ENCODE data around the gene PAQR5. TPM values are rescaled to one million over a fixed set of nuclear protein-coding genes. Genes with fewer than 3 reads are reported as not detected.

Gene PAQR5
- total RNA-seq, 1 experiment from 2014 or later: 9.4 TPM

DNA sequence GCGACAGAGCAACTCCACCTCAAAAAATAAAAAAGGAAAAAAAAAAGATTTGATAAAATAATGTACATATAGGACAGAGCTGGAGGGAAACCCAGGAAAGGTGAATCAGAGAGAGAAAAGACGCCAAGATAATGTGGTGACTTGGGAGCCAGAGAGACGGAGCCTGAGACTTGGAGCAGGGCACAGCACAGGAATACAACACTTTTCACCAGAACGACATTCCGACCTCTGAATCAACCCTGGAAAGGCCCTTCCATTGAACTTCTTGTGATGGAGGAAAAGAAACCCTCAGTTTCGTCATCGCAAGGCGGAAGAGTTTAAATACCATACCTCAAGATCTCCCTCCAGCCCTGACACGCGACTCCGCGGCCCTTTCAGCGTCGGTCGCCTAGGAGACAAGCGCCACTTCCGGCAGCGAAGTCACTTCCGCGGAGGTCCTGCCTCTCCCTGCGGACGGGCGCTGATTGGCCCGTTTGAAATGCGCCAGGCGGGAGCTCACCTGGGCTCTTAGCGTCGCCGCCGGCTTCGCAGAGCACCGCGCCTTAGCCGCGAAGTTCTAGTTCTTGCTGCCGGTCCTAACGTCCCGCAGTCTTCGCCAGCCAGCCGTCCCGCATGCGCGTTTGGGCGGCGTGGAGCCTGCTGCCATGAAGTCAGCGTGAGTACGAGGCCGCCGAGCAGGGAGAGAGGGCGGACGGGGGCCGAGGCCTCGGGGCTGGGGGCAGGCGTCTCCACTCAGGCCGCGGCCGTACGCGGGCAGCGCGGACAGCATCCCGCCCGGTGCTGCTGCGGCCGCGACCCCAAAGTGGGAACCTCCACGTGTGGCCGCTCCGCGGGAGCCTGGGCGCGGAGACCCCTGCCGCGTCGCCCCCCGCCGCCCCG lies 115.3 kb downstream of the PAQR5 start, which contains the start of gene KIF23 (continued):
- TF ChIP-seq, protein P1, sequence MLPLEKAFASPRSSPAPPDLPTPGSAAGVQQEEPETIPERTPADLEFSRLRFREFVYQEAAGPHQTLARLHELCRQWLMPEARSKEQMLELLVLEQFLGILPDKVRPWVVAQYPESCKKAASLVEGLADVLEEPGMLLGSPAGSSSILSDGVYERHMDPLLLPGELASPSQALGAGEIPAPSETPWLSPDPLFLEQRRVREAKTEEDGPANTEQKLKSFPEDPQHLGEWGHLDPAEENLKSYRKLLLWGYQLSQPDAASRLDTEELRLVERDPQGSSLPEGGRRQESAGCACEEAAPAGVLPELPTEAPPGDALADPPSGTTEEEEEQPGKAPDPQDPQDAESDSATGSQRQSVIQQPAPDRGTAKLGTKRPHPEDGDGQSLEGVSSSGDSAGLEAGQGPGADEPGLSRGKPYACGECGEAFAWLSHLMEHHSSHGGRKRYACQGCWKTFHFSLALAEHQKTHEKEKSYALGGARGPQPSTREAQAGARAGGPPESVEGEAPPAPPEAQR (CRISPR knock-in tag; IDR thresholded peaks at IDR 0.05): no peak
- TF ChIP-seq, protein P2, sequence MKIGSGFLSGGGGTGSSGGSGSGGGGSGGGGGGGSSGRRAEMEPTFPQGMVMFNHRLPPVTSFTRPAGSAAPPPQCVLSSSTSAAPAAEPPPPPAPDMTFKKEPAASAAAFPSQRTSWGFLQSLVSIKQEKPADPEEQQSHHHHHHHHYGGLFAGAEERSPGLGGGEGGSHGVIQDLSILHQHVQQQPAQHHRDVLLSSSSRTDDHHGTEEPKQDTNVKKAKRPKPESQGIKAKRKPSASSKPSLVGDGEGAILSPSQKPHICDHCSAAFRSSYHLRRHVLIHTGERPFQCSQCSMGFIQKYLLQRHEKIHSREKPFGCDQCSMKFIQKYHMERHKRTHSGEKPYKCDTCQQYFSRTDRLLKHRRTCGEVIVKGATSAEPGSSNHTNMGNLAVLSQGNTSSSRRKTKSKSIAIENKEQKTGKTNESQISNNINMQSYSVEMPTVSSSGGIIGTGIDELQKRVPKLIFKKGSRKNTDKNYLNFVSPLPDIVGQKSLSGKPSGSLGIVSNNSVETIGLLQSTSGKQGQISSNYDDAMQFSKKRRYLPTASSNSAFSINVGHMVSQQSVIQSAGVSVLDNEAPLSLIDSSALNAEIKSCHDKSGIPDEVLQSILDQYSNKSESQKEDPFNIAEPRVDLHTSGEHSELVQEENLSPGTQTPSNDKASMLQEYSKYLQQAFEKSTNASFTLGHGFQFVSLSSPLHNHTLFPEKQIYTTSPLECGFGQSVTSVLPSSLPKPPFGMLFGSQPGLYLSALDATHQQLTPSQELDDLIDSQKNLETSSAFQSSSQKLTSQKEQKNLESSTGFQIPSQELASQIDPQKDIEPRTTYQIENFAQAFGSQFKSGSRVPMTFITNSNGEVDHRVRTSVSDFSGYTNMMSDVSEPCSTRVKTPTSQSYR (CRISPR knock-in tag; IDR thresholded peaks at IDR 0.05): peak; percentile 86
- no peak for TF ChIP-seq JUN (CRISPR knock-in tag; IDR thresholded peaks at IDR 0.05)
- TF ChIP-seq, protein P3, sequence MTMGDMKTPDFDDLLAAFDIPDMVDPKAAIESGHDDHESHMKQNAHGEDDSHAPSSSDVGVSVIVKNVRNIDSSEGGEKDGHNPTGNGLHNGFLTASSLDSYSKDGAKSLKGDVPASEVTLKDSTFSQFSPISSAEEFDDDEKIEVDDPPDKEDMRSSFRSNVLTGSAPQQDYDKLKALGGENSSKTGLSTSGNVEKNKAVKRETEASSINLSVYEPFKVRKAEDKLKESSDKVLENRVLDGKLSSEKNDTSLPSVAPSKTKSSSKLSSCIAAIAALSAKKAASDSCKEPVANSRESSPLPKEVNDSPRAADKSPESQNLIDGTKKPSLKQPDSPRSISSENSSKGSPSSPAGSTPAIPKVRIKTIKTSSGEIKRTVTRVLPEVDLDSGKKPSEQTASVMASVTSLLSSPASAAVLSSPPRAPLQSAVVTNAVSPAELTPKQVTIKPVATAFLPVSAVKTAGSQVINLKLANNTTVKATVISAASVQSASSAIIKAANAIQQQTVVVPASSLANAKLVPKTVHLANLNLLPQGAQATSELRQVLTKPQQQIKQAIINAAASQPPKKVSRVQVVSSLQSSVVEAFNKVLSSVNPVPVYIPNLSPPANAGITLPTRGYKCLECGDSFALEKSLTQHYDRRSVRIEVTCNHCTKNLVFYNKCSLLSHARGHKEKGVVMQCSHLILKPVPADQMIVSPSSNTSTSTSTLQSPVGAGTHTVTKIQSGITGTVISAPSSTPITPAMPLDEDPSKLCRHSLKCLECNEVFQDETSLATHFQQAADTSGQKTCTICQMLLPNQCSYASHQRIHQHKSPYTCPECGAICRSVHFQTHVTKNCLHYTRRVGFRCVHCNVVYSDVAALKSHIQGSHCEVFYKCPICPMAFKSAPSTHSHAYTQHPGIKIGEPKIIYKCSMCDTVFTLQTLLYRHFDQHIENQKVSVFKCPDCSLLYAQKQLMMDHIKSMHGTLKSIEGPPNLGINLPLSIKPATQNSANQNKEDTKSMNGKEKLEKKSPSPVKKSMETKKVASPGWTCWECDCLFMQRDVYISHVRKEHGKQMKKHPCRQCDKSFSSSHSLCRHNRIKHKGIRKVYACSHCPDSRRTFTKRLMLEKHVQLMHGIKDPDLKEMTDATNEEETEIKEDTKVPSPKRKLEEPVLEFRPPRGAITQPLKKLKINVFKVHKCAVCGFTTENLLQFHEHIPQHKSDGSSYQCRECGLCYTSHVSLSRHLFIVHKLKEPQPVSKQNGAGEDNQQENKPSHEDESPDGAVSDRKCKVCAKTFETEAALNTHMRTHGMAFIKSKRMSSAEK (CRISPR knock-in tag; IDR thresholded peaks at IDR 0.05; ENCODE audit: borderline replicate concordance): no peak

DNA sequence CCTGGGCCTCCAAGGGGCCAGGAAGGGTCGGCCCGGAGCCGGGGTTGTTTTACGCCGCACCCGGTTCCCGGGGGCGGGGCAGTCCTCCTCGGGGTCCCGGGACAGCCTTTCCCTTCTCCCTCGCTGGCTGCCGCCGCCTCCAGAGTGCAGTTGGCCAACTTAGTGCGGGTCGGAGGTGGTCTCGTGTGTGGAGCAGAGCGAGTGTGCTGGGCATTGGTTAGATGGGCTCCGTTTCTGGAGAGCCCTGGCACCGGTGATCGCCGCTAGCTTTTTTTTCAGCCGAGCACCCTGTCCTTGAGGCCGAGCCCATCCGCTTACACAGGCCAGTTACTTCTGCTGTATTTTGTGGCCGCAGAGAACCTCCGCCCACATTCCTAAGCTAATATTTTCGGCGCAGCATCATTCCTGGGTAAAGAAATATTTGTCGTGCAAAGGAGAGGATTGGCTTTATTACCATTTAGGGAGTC lies 116.0 kb downstream of the PAQR5 start:
- Mint-ChIP-seq H3K27ac (0 out of 2 replicates have a peak overlapping the region, but pooled peaks have one; percentile 66), H3K4me1 (peaks cover 17% of the 10 kb centered on the region), H3K36me3 (peaks cover 24% of the 10 kb centered on the region), H3K4me3 (peak overlapping the region; percentile 91), H3K27me3 (ENCODE audit: low read depth) (no peaks in the 10 kb centered on the region; the same call in 1 of the 2 replicates), H3K9me3 (no peaks in the 10 kb centered on the region)
- ChIA-PET POLR2A (interaction anchor here (0.9 to 1.3 kb wide), 2 partner anchors 39 to 48 kb away, joined by 3 to 8 read pairs; no protein-coding TSS in a partner anchor), CTCF (interaction anchor here (0.8 to 2.8 kb wide), 10 partner anchors 20 to 383 kb away, joined by 3 to 21 read pairs (median 4); no protein-coding TSS in a partner anchor)
- ATAC-seq: peak; percentile 49
- peak; percentile 52 for DNase-seq (ENCODE audit: low spot score)
- no peak for TF ChIP-seq ATF1 (CRISPR knock-in tag; IDR thresholded peaks at IDR 0.05)
- TF ChIP-seq, protein P3 (CRISPR knock-in tag; IDR thresholded peaks at IDR 0.05; ENCODE audit: borderline replicate concordance): no peak
- peak; percentile 0; the same call in 1 of the 2 replicates for TF ChIP-seq TEAD4 (CRISPR knock-in tag; IDR thresholded peaks at IDR 0.05)
- TF ChIP-seq, protein P4, sequence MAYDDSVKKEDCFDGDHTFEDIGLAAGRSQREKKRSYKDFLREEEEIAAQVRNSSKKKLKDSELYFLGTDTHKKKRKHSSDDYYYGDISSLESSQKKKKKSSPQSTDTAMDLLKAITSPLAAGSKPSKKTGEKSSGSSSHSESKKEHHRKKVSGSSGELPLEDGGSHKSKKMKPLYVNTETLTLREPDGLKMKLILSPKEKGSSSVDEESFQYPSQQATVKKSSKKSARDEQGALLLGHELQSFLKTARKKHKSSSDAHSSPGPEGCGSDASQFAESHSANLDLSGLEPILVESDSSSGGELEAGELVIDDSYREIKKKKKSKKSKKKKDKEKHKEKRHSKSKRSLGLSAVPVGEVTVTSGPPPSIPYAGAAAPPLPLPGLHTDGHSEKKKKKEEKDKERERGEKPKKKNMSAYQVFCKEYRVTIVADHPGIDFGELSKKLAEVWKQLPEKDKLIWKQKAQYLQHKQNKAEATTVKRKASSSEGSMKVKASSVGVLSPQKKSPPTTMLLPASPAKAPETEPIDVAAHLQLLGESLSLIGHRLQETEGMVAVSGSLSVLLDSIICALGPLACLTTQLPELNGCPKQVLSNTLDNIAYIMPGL (CRISPR knock-in tag; IDR thresholded peaks at IDR 0.05): 0 out of 2 replicates have a peak, but pooled peaks have one; percentile 0
- no peak for TF ChIP-seq NFATC4 (CRISPR knock-in tag; IDR thresholded peaks at IDR 0.05)
- TF ChIP-seq ZNF671 (CRISPR knock-in tag; IDR thresholded peaks at IDR 0.05): no peak
- TF ChIP-seq, protein P5, sequence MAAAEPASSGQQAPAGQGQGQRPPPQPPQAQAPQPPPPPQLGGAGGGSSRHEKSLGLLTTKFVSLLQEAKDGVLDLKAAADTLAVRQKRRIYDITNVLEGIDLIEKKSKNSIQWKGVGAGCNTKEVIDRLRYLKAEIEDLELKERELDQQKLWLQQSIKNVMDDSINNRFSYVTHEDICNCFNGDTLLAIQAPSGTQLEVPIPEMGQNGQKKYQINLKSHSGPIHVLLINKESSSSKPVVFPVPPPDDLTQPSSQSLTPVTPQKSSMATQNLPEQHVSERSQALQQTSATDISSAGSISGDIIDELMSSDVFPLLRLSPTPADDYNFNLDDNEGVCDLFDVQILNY (CRISPR knock-in tag; IDR thresholded peaks at IDR 0.05): no peak
- TF ChIP-seq MXD4 (CRISPR knock-in tag; IDR thresholded peaks at IDR 0.05; ENCODE audit: borderline replicate concordance): no peak
- TF ChIP-seq SMAD4 (CRISPR knock-in tag; IDR thresholded peaks at IDR 0.05): 0 out of 2 replicates have a peak, but pooled peaks have one; percentile 2
- no peak for TF ChIP-seq ETV6 (CRISPR knock-in tag; IDR thresholded peaks at IDR 0.05)
- TF ChIP-seq IRF2 (CRISPR knock-in tag; IDR thresholded peaks at IDR 0.05; ENCODE audit: borderline replicate concordance, low read depth): no peak
- peak; percentile 3; the same call in 1 of the 2 replicates for TF ChIP-seq TCF7 (CRISPR knock-in tag; IDR thresholded peaks at IDR 0.05; ENCODE audit: low read depth)
- TF ChIP-seq, protein P6, sequence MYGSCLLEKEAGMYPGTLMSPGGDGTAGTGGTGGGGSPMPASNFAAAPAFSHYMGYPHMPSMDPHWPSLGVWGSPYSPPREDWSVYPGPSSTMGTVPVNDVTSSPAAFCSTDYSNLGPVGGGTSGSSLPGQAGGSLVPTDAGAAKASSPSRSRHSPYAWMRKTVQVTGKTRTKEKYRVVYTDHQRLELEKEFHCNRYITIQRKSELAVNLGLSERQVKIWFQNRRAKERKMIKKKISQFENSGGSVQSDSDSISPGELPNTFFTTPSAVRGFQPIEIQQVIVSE (CRISPR knock-in tag; IDR thresholded peaks at IDR 0.05; ENCODE audit: borderline replicate concordance): no peak
- TF ChIP-seq CREB1 (CRISPR knock-in tag; IDR thresholded peaks at IDR 0.05): no peak; the same call in 1 of the 2 replicates

Data from WTC11 (cell line).